ENCODE data around the gene NRARP.
A peak's percentile ranks its signal among the peaks of the same experiment; 100 is the strongest.

NRARP gene

DNA sequence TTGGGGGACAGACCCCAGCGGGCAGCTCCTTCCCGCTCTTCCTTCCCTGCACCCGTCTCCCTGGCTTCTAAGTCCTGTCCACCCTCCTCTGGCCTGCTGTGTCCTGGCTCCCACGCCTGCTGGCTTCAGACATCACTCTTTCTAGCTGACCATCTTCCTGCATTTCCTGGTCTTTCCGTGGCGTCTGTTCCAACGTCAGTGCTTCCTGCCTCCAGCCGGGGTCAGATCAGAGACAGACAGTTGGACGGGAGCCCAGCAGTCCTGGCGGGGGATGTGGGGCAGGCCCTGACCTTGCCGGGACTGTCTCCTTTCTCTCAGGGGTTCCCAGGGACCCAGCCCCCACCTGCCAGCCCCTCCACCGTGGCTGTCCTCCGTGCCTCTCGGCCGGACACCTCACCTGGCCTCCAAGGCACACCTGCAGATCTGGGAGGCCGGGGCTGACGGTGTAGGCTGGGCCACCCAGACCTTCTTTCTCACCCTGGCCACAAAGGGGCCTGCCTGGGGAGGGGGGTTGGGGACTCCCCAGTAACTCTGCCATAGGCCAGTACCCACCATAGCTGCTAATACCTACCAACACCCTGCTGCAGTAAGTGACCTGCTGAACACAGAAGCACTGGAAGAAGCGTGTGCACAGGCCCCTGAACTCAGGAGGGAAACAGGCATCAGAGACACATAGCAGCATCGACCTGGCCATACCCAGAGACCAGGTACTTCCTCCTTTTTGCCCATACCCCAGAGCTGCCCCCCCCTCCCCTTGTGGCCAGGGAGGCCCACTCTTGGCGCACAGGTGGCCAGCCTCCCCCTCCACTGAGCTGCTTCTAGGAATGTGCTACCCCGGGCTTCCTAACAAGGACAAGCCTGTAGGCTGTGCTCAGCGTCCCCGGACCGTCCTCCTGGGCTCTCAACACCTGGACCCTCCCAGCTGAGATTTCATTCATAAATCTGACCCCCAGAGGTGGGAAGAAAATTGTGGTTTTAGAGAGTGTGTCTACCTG is 5.1 kb downstream of the NRARP start:
- no peak for DNase-seq

DNA sequence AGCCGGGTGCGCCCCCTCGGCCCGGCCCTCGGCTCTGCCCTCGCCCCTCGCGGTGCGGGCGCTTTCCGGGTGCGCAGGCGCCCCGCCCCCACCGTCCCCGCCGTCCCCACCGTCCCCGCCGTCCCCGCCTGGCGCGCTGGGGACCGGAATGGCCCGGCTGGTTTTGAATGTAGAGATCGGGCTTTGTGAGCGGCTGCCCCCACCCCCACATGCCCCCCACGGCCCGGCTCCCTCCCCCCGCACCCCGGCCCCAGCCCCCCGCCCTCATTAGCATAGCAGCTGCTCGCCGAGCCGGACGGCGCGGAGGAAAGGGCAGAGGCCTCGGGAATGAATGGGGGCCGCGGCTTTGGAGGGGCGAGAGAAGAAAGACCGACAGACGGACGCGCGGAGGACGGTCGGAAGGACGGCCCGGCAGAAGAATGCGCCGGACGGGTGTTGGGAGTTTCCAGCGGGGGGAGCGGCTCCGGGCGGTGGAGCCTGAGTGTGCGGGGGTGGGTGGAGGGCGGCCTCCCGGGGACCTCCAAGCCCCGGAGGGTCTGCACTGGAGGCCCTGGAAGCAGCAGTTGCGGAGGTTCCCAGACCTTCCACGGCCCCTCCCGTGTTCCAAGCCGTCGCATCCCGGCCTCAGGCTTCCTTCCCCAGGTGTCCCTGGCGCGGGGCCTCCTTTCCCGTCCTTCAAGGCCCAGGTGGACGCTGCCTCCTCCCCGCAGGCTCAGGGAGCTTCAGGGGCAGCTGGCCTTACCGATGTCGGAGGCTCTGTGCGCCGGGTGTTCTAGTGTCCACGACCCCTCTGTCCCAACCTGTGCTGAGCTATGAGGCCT is 6.0 kb downstream of the NRARP start:
- no peak for DNase-seq

DNA sequence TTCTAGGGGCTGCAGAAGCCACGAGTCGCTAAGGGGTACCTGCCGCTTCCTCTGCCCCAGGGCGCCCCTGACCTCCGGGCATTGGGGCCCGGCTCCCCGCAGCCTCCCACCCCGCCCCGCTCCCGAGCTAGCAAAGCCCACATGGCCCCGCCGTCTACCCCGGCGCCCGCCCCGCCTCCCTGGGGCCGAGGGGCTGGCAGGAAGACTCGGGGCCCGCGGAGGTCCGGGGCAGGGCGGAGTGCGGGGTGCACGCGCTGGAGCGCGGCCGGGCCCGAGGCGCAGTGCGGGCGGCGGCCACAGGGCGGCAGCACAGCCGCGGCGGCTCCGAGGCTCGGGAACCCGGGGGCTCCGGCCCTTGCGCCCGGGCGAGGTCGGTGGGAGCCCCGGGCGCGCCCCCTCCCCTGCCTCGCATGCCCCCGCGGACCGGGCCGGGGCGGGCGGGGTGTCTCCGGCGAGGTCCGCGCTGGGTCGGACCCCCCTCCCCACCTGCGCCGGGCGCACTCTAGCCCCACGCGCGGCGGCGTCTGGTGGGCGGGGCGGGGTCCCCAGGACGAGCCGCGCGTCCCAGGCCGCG is 6.7 kb downstream of the NRARP start:
- no peak for DNase-seq

DNA sequence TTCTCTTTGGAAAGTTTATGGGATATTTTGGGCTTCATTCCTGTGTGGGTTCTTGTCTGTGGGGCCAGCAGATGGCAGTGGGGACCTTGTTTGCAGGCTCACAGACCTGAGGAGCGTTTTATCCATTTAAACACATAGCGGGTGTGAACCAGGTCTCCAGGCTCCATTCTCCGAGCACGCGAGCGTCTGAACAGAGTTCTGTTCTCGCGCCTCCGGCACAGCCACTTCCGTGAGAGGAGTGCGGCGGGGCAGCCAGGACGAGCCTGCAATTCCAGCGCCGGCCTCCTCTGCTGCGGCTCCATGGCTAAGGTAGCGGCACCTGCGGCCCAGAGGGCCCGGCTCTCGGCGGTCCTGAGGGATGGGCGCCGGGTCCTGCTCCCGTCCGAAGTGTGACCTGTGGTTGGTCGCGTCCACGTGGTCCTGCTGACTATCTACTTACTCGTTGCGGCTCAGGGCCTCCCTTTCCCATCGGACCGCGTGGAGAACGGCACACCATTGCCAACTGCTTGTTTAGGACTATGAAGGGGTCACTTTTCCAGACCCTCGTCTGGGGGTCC is 7.3 kb downstream of the NRARP start:
- DNase-seq, result no peak

DNA sequence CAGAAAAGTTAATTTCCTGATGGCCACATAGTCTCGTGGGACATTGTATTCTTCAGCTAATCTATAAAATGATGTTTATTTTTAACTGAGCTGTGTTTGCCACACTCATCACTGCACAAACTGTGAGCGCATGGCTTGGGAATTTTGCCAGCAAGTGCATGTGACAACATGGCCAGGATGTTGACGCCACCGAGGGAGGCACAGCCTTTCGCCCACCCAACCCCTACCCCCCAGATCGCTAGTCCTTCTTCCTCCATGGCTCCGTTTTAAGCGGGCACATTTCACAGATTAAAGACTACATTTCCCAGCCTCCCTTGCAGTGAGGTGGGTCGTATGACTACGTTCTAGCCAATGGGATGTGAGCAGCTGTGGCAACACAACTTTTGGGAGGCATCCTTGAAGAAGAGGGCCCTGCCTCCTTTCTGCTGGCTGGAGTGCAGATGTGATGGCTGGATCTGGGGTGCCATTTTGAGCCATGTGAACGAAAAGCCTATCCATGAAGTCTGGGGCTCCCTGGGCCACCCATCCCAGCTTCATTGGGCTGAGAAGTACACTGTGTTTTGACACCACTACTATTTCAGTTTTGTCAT is 7.9 kb downstream of the NRARP start:
- DNase-seq, result peak; percentile 30

DNA sequence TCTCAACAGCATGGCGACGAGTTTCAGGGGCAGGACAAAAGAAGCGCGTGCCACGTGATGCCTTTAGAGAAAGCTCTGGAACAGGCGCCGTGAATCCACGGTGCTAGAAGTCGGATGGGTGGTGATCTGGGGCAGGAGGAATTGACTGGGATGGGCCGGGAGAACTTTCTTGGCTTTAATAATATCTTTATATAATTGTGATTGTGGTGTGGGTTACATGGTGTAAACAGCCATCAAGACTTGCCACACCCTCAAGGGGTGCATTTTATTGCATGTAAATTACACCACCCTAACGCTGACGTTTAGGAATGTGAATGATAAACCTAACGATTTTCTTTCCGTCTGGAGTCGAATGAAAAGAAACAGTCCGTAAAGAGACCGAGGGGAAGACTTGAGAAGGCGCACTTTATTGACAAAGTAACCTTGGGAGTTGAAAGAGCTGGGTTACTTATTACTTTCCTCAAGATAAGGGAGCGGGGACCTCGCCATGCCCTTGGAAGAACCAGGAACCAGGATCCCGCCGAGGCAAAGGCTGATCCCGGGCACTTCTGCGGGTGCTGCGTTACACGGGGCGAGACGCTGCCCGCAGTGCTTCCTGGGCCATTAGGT is 8.5 kb downstream of the NRARP start:
- no peak for DNase-seq

DNA sequence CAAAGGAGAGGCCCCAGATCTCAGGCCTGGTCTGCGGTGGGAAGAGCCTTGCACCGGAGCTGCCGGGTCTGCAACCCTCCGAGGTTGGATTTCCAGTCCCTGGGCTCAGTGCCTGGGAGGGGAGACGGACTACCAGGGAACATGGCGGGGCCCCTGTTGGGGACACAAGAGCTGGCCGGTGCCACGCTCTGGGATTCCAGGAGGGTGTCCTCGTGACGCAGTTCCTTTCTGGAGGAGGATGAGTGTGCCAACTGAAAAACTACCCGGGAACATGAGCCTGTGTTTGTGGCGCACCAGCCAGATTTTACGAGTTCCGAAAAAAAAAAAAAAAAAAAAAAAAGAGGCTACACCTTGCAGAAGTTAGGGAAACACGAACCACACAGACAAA is 9.0 kb downstream of the NRARP start:
- DNase-seq, result no peak

DNA sequence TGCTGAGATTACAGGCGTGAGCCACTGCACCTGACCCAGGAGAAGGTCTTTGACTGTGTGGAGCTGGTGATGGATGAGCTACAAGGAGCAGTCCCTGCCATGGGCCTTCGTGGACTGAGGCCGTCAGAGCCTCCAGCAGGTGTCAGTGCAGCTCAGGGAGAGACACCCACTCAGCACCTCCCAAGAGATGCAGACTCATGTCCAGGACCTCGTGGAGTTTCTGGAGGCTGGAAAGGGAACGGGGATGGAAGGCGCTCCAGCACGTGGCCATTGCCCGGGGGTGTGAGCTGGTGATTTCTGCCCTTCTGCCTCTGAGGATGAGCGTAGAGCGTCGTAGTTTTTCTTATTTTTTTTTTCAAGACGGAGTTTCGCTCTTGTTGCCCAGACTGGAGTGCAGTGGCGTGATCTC is 15.1 kb downstream of the NRARP start:
- DNase-seq, result peak; percentile 29

DNA sequence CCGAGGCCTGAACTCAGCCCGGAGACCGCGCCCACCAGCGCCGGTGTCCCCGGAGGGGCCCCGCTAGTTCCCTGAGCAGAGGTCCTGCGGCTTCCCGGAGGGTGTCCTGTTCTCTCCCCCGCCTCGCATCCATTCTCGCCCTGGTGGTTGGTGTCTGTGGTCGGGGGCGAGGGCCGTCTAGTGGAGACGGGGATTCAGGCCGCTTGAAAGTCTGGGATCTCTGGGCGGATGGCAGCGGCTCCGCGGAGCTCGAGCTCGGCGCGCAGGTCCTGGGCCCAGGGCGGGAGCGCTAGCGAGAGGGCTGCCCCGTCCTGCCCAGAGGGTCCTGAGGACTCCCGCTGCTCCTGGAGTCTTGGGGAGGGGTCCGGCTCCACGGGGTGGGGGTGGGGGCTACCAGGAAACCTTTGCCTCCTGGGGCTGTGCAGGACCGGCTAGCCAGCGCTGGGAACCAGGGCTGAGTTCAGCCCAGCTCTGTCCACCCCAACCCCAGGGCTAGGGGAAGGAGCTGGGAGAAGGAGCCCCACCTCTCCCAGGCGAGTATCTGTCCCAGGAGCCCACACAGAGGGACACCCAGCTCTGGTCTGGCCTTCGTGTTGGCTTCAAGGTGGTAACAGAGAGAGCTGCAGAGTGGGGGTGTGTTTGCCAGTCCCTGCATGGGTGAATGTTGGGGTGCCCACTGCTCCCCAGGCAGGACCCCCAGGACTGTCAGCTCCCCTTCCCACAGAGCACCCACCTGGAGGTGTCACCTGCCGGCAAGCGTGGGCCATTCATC is 20.5 kb downstream of the NRARP start:
- DNase-seq, result no peak

DNA sequence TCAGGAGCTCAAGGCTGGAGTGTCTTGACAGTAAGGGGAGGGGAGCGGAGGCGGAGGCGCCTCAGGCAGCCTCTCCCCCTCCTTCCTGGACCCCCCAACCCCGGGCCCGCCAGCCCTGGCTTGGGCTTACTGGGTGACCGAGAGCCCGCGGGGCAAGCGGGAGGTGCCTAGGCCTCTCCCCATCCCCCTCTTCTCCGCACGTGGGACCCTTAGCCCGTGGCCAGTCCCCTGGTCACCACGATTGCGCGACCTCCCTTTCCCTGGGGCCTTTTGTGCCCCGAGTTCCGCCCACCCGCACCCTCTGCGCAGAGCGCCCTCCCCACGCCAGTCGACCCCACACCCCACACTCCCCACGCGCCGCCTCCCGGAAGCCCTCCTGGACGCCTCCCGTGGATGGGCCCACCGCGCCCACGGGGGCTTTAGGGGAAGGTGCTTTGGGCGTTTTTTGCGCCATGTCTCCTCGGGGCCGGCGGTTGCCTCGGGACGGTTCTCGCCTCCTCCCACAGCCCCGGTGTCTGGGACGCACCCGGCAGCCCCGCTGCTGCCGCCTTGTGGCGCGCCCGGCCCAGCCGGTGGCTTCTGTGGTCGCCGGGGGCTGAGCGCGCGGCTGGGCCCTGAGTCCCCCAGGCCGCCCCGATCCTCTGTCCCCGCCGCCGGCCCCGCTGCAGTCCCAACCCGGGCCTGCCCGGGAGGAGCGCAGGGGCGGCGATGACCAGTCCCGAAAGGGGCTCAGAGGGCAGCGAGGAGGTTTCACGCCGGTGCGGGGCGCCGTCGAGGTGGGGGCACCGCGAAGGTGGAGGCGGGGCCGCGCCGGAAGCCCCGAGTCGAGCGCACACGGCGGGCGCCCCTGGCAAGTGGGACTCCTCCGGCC is 21.4 kb downstream of the NRARP start:
- no peak for DNase-seq

DNA sequence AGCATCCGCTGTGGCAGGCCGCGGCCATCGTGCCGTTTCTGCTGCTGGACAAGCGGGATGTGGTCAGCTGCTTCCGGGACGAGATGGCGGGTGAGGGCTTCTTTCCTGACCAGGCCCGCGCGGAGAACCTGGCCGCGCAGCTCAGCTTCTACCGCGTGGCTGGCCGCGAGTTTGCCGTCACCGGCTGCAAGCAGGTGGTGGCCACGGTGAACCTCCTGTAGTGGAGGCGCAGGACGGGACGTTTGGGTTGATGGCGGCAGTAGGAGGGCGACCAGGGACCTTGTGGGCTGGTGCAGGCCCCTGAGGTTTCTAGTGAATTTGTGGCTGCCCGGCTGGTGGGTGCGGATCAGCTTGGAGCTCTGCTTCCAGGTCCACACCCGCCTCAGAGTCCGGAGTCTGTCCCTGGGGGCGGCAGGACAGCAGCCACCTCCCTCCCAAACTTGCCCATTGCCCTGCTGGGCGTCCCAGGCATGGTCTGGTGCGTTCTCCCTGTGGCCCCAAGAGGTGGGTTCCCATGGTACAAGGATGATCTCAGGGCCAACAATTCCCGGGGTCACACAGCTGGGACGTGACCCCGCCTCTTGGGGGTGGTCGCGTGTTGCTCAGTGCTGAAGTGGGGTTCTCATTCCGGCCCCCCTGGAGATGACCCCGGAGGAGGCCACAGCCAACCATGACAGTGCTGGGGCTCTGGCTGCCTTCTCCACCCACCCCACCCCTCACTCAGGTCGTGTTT is 22.2 kb downstream of the NRARP start:
- DNase-seq, result no peak

DNA sequence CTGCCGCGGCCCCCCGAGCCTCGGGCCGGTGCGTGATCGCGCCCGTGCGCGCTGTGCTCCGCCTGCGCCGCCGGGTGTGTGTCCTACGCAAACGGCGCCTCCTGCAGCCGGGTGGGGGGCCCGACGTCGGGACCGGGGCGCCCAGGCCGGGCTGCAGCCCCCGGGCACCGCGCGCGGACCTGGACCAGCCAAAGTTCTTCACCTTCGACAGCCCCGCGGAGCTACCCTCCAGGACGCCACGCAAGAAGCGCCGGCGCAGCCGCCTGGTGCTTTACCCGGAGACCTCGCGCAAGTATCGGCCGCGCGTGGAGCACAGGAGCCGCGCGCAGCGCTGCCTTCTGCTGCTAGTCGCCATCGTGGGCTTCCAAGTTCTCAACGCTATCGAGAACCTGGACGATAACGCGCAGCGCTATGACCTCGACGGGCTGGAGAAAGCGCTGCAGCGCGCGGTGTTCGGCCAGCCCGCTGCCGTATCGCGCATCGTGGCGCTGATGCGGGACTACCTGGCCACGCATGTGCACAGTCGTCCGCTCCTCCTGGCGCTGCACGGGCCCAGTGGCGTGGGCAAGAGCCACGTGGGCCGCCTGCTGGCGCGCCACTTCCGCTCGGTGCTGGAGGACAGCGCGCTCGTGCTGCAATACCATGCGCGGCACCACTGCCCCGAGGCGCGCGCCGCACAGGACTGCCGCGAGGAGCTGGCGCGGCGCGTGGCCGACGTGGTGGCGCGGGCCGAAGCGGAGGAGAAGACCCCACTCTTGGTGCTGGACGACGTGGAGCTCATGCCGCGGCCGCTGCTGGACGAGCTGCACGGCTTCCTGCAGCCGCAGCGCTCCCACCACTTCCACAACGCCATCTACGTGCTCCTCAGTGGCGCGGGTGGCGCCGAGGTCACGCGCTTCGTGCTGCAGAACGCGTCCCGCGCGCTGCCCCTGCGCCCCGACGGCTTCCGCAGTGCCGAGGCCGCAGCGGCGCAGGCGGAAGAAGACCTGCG is 23.1 kb downstream of the NRARP start:
- DNase-seq, result no peak

DNA sequence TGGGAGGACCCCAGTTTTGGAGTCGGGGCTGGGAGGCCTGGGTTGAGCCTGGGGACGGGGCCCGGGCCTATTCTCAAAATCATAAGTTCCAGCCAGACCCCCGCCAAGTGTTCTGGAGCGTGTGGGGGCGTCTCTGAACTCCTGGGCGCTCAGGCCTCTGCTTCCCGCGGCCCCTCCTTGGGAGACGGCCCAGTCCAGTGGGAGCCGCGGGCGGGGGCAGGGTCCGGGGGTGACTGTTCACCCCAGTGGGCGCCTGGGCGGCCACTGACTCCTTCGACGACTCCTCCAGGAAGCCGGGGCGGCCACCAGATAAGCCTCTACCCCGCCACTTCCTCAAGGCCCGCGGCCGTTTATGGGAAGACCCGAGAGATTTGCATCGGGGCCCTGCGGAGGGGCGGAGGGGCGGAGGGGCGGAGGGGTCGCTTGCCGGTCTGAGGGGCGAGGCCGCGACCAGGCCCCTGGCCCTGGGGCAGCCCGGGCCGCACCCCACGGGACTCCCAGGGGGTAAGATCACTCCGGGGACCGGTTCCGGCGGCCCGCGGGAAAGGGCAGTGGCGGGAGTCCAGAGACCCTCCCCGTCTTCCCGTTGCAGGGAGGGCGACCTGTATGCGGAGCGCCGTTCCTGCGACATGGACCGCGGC is 23.9 kb downstream of the NRARP start:
- DNase-seq, result no peak

DNA sequence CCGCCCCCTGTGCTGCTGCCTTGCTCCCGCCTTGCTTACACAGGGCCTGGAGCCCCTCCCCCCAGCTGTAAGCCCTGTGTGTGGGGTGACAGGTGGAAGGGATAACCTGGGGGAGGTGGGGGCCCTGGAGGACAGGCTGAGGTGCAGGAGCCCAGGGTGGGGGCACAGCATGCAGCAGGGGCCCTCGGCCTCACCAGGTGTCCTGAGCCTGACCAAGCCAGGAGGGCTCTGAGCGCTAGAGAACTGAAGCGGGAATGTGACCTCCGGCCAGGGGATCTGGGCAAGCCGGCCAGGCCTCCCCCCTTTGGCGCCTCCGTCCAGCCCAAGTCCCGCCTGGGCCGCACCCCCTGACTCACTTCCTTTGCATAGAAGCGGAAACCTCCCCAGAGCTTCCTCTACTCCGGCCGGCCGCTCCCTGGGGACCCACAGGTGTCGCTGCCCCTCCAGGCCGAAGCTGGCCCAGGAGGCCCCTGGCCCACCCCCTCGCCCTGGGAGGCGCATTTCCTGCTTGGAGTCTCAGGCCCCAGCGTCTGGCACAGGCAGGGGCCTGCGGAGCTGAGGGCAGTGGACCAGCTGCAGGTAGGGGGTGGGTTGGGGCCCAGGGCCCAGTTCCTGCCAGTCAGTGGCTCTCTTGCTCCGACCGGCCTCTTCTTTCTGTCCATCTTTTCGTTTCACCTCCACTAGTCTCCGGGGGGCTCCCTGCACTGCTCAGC is 24.6 kb downstream of the NRARP start, which contains the start of gene TOR4A:
TOR4A (plus strand) TSS at position 398 of the 713 bp plus-strand sequence. CDS start 964 bp downstream, outside the sequence.
- DNase-seq, result no peak

DNA sequence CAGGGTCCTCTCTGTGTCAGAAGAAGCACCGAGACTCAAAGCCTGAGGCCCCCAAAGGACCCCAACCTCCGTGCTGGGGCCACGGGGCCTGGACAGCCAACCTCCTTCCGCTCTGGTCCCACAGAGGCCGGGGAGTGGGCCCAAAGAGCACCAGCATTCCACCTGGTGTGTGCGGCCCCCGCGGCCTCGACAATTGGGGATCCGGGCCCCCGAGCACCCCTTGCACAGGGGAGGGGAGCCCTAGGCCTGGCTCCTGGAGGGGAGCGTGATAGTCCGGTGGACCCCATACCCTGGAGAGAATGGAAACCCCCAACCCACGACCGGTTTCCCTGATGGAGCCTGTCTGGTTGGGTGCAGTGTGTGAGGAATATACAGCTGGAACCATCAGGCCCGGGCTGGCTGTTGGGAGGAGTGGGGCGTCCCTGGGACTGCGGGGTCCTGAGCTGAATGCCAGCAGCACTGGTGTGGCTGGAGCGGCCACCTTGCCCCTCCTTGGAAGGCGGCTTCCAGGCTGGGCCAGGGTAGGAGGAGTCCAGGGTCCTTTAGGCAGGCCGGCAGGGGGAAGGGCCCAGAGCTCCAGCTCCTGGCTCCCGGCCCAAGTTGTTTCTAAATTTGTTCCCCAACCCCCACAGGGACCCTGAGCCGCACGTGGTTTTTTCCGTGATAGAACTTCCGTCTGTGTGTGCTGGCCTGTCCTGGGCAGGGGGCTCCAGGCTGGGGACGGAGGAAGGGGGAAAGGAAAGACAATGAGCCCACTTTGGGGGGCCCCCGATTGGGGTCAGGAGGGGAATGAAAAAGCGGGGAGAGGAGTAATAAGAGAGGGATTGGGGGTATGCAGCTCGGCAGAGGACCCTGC is 25.4 kb downstream of the NRARP start:
- DNase-seq, result no peak

Measured in NCI-H2029 treated with DMSO at 0.1 percent for 48 hours (cell line).